Sciatic nerve (tissue), 2 donors: Measurements from ENCODE around the gene KRT25. TPM values are rescaled to one million over a fixed set of nuclear protein-coding genes. Genes with fewer than 3 reads are reported as not detected.
A peak's percentile ranks its signal among the peaks of the same experiment; 100 is the strongest.

Experiments
- ATAC-seq: fragments of 200-7000 bp; cut with Tn5 transposase; one replicate; pipeline ENCODE4 v1.9.1; 2020; ENCODE audit warnings: mild to moderate bottlenecking, moderate library complexity
- DNase-seq: peaks from one replicate; pipeline ENCODE4 v3.0.0-alpha.2; 2020; ENCODE audit warnings: low spot score
- intact Hi-C: fragments of 100-400 bp; cut with DNase I; formaldehyde crosslinking; loops from one replicate; pipeline ENCODE4 v1.14.2; 2022
- total RNA-seq: library from RNA; stranded (reverse); fragmentation: NEBNext Ultra II Directional; extraction: Animal tissue kit (Norgen Biotek cat#: 25700); gene quantifications from one replicate; pipeline ENCODE4 v1.2.1, GENCODE V29; 2021
- donor health status: DM: no; HTN: no; CAD: no.
- donor health status: DM: no; HTN: no; CAD: no.

KRT25 gene
- not detected for total RNA-seq

DNA sequence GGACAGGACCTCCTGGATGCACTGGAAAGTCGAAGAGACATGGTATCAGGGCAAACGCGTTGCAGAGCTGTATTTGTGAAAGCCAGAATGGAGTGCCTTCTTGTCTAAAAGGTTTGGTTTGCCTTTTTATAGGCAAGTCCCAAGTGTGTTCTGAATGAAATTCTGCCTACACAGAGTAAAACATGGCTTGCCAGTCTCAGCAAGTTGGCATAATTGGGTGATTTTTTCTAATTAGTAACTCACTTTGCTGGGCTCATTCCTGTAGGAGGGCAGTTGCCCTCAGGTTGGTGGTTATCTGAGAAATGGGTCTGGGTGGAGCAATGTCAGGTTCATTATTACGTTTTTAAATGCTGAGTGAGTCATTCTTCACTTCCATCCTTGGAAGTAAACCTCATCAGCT lies at the start of gene KRT25:
Gene KRT25, minus strand, starts transcription at position 101 of the 400 bp plus-strand sequence. Its CDS starts 60 bp downstream, at position 41.
- intact Hi-C loops = no loop called here
- ATAC-seq = no peak
- DNase-seq = no peak

- DNase-seq (peak; percentile 87), ATAC-seq (peak; percentile 95)
- intact Hi-C loops = loop anchor here (10.0 kb wide), 1 partner anchor 101 kb away; no protein-coding TSS in a partner anchor
Measured at GRCh38 chr17:40803617-40804082, 48.5 kb upstream of the KRT25 start.

GRCh38 chr17:40801157-40801556 lies 46.0 kb upstream of the KRT25 start:
- DNase-seq (no peak), ATAC-seq (no peak)

GRCh38 chr17:40800381-40800780 lies 45.2 kb upstream of the KRT25 start:
- ATAC-seq (no peak), DNase-seq (no peak)
- intact Hi-C loops = loop anchor here (10.0 kb wide), 1 partner anchor 104 kb away; no protein-coding TSS in a partner anchor

More at GRCh38 chr17:40801157-40801556, 46.0 kb upstream of the KRT25 start:
- intact Hi-C loops = loop anchor here (10.0 kb wide), 1 partner anchor 104 kb away; no protein-coding TSS in a partner anchor

DNA sequence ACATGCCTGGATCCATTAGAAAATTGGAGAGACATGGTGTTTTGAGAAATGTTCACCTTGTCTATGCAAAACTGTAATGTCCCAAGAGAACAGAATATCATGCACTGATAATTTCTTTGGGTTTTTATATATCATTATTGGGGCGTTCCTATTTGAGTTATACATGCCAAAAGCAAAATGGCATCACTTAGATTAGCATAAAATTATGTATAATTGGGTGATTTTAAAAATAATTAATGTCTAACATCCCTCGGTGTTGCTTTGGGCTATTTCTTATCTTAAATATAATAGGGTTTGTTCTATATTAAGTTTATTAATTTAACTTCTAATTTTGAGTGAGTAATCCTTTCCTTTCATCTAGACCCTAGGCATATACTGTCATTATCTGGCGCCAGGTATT lies 44.7 kb upstream of the KRT25 start, which contains the start of gene KRT28:
Gene KRT28, minus strand, starts transcription at position 101 of the 400 bp plus-strand sequence. Its CDS starts 66 bp downstream, at position 35.
- DNase-seq (no peak), ATAC-seq (no peak)
- intact Hi-C loops = loop anchor here (10.0 kb wide), 2 partner anchors 105 to 185 kb away; no protein-coding TSS in a partner anchor

DNA sequence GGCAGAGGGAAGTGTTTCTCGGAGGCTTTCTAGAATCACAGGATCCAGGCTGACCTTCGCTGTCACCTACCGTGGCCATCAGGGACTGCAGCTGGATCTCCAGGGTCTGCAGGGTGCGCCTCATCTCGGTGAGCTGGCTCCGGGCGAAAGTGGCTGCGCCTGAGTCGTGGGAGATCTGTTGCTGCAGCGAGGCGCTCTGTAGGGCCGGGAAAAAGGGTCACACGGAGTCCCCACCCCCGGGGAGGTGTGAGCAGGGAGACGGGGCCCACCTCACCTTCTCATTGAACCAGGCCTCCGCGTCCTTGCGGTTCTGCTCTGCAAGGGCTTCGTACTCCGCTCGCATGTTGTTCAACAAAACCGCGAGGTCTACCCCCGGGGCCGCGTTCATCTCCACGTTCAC lies 41.7 kb upstream of the KRT25 start:
- ATAC-seq = no peak
- intact Hi-C loops = loop anchor here (10.0 kb wide), 1 partner anchor 182 kb away; no protein-coding TSS in a partner anchor
- no peak for DNase-seq

DNA sequence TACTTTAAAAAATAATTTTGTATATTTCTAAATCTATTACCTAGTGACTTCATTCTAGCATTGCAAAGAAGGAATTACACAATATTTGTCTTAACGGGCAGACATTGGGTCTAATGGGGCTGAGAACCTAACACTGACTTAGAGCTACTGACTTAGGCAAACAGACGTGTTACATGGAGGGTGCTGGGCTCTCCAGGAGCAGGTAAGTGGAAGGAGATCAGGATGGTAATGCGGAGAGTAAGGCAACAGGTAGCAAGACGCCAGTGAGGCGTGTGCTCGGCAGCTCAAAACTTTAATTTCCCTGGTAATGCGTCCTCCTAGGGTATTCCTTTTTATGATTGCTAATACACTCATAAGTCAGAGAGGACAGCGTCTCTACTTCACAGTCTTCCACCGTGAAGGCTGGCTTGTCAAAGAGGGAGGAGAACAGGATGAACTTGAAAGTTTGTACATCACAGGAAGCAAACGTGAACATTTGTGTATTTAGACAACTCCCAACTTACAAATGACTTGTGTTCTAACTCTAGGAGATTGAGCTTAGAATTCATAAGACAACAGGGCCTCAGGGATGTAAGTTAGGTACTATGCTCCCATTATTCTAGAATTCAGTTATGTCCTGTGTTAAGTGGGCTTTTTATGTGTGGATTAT lies 40.0 kb upstream of the KRT25 start:
- intact Hi-C loops = loop anchor here (10.0 kb wide), 1 partner anchor 180 kb away; no protein-coding TSS in a partner anchor
- DNase-seq = no peak
- ATAC-seq = no peak

DNA sequence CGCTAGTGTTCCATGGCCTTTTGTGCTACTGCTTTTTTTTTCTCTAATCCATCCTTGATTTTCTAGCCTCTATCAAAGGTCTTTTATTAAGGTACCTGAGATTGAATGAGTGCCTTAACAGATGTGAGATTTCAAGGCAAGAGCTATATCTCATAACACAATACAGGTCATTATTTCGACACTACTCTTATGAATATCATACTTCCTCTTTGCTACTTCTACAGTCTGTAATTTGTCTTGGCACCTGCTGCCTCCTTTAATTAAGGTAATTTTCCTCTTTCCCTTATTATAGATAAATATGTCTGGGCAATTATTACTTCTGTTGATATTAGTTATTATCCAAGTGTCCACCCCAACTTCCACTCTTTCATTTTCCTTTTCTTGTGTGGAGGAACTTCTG lies 39.3 kb upstream of the KRT25 start:
- ATAC-seq (no peak), DNase-seq (no peak)
- intact Hi-C loops = loop anchor here (10.0 kb wide), 1 partner anchor 180 kb away; no protein-coding TSS in a partner anchor

GRCh38 chr17:40793832-40794231 lies 38.7 kb upstream of the KRT25 start:
- DNase-seq (no peak), ATAC-seq (no peak)
- intact Hi-C loops = loop anchor here (10.0 kb wide), 1 partner anchor 179 kb away; no protein-coding TSS in a partner anchor

GRCh38 chr17:40791787-40792436 lies 36.8 kb upstream of the KRT25 start:
- DNase-seq = no peak
- intact Hi-C loops = loop anchor here (10.0 kb wide), 1 partner anchor 177 kb away; no protein-coding TSS in a partner anchor
- peak; percentile 92 for ATAC-seq

- ATAC-seq (peak; percentile 90), DNase-seq (no peak)
- intact Hi-C loops = loop anchor here (10.0 kb wide), 1 partner anchor 176 kb away; no protein-coding TSS in a partner anchor
Measured at GRCh38 chr17:40791111-40791510, 36.0 kb upstream of the KRT25 start.

DNA sequence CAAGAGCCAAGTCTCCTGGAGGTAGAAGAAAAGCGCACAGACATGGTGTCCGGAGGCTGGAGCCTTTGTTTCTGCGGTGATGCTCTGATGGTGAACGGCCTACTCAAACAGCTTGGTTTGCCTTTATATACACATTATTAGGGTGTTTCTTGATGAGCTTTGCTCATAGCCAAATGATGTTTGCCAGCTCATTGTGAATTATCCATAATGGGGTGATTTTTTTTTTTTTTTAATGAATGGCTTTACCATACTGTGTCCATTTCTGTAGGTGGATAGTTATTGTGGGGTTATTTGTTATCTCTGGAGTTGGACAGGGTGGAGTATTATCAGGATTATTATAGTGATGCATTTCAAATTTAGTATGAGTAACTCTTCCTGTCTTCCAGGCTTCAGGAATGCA lies 27.3 kb upstream of the KRT25 start, which contains the start of gene KRT27:
Gene KRT27, minus strand, starts transcription at position 101 of the 400 bp plus-strand sequence. Its CDS starts 57 bp downstream, at position 44.
- intact Hi-C loops = loop anchor here (2.0 kb wide), 1 partner anchor 42 kb away; no protein-coding TSS in a partner anchor
- ATAC-seq (no peak), DNase-seq (no peak)

- intact Hi-C loops = no loop called here
- ATAC-seq (peak; percentile 48), DNase-seq (no peak)
Measured at GRCh38 chr17:40779181-40779909, 24.2 kb upstream of the KRT25 start.

DNA sequence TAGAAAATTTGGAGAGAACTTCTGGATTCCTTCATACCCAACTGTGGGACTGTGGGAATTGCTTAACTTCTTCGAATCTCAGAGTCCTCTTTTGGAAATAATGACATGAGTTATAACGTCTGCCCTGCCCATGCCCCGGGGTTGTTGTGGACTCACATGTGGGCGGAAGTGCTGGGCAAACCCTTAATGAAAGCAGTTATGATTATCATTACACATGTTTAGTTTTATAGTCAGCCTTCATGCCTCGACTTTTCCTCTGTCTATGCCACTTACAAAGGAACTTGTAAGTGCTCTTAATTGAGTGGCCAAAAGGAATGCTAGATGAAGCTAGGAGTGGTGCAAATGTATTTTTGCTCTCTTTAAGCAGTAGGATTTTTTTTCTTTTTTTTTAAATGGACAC lies 23.3 kb upstream of the KRT25 start:
- intact Hi-C loops = no loop called here
- ATAC-seq (no peak), DNase-seq (no peak)

GRCh38 chr17:40777971-40778370 lies 22.8 kb upstream of the KRT25 start:
- DNase-seq (no peak), ATAC-seq (no peak)
- intact Hi-C loops = no loop called here

- ATAC-seq (no peak), DNase-seq (no peak)
- intact Hi-C loops = no loop called here
Measured at GRCh38 chr17:40777459-40777858, 22.3 kb upstream of the KRT25 start.

- intact Hi-C loops = no loop called here
- DNase-seq = no peak
- peak; percentile 65 for ATAC-seq
Measured at GRCh38 chr17:40775945-40776344, 20.8 kb upstream of the KRT25 start.

DNA sequence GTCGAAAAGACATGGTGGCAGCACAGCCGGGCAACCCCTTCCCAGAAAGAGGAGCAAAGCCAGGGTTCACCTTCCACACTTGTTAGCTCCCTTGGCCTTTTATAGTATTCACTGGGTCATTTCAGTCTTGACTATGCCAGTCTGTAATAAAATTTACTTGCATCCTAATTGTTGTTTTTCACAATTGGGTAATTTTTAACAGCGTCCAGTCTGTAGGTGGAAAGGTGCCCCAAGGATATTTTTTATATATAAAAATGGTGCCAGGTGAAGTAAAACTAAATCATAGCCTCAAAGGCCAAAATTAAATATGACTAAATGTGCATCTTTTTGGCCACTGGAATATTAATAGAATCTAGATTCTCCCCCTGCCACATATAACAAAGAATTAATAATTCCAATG lies 17.0 kb upstream of the KRT25 start, which contains the start of gene KRT26:
Gene KRT26, minus strand, starts transcription at position 101 of the 400 bp plus-strand sequence. Its CDS starts 88 bp downstream, at position 13.
- no peak for DNase-seq
- intact Hi-C loops = no loop called here
- no peak for ATAC-seq

DNA sequence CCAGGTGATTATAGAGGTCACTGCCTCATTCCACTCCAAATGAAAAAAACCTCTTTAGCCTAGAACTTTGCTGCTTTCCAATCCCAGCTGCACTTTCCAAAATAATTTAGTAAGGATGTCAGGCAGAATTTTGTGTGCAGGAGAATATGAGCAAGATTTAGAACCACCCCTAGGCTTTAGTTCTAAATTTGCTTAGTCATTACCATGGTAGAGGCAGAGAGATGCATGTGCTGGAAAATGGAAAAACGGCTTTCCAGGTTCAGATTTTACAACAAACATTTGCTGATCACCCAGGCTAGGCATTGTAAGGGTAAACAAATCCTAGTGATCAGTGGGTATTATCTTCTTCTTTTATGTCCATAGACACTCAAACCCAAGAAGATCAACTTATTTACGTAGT lies 10.5 kb upstream of the KRT25 start:
- DNase-seq (no peak), ATAC-seq (no peak)
- intact Hi-C loops = no loop called here
